GM12801 (cell line): ENCODE results near the gene TRIM38.

ENCODE experiments used
- TF ChIP-seq, protein P1 (sequence below): IDR thresholded peaks from one replicate; pipeline ENCODE4 v1.5.1; 2011; ENCODE audit warnings: control low read depth; ENCODE audit not compliant: insufficient read length; ENCODE audit errors: extremely low read depth

TRIM38 gene

GRCh38 chr6:25954756-25955155 is 7.8 kb upstream of the TRIM38 start:
- TF ChIP-seq, protein P1, sequence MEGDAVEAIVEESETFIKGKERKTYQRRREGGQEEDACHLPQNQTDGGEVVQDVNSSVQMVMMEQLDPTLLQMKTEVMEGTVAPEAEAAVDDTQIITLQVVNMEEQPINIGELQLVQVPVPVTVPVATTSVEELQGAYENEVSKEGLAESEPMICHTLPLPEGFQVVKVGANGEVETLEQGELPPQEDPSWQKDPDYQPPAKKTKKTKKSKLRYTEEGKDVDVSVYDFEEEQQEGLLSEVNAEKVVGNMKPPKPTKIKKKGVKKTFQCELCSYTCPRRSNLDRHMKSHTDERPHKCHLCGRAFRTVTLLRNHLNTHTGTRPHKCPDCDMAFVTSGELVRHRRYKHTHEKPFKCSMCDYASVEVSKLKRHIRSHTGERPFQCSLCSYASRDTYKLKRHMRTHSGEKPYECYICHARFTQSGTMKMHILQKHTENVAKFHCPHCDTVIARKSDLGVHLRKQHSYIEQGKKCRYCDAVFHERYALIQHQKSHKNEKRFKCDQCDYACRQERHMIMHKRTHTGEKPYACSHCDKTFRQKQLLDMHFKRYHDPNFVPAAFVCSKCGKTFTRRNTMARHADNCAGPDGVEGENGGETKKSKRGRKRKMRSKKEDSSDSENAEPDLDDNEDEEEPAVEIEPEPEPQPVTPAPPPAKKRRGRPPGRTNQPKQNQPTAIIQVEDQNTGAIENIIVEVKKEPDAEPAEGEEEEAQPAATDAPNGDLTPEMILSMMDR: no peak

DNA sequence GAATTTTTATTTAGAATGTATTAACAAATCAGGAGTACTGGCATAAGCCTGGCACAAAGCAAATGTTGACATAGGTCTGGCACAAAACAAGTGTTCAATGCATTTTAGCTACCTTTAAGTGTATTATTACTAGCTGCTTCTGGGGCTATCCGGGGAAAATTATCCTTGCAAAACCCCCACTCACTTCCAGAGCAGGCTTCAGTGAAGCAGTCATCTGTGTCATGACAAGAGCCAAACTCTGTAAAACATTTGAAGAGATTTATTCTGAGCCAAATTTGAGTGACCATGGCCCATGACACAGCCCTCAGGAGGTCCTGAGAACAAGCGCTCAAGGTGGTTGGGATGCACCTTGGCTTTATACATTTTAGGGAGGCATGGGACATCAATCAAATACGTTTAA is 6.4 kb upstream of the TRIM38 start:
- TF ChIP-seq, protein P1: no peak

GRCh38 chr6:25958700-25959162 is 3.9 kb upstream of the TRIM38 start:
- TF ChIP-seq, protein P1: no peak

GRCh38 chr6:25959890-25960536 is 2.6 kb upstream of the TRIM38 start:
- TF ChIP-seq, protein P1: no peak

- TF ChIP-seq, protein P1: no peak
Observed at GRCh38 chr6:25960734-25961133, 1.9 kb upstream of the TRIM38 start.

GRCh38 chr6:25961619-25962148 is 918 bp upstream of the TRIM38 start:
- TF ChIP-seq, protein P1: no peak

DNA sequence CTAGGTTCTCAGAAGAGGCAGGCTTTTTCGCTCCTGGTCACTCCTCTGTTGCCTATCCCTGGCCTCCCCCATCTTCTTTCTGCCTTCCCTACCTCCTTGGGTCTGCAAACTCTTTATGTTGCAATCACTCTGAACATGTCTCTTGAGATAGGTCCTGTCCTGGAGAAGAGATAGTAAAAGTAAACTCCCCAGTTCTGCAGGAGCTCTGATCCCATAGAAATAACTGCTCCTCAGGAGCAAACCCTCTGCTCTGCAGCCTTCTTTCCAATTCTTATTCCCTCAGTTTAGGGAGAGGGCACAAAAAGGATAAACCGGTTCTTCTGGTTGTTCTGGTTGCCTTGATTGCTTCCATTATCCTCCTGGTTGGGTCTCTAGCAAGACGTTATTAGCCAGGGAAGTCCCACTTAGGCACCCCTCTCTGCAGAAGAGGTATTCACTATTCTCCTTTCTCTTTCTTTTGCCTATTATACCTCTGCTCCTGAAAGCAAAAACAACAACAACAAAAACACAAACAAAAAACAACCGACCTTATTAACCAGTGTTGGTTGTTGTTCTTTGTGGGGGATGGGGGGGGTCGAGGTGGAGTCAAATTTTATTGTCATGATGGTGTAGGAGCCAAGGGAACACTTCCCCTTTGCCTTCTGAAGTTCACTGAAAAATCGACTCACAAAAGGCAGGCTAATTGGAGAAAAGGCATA is 973 bp downstream of the TRIM38 start:
- TF ChIP-seq, protein P1: no peak
